Measurements from ENCODE around the gene APLP2.

The APLP2 gene

GRCh38 chr11:130023204-130023603, 46.5 kb upstream of the APLP2 start:
- H4K8ac ChIP-seq (ENCODE audit: low read length): no peak overlapping the region
- H3K23ac ChIP-seq (ENCODE audit: low read length in 2 of 2): no peak overlapping the region
- no peak overlapping the region for H2BK15ac ChIP-seq (ENCODE audit: low read depth, poor library complexity, severe bottlenecking)
- 0% methylated on average over 2 of the region's 2 CpGs for WGBS
- DNase-seq: peak; percentile 31
- no peaks in the 10 kb centered on the region for H3K79me1 ChIP-seq (replicated peaks; ENCODE audit: low read length, poor library complexity, severe bottlenecking)
- no peak overlapping the region for H3K4me3 ChIP-seq (ENCODE audit: insufficient read depth in 1 of 2, low read depth in 1 of 2, low read length in 2 of 2)
- H2AK5ac ChIP-seq (ENCODE audit: low read length, severe bottlenecking): no peak overlapping the region
- no peak overlapping the region for H2BK5ac ChIP-seq (ENCODE audit: low read depth, low read length, poor library complexity, severe bottlenecking)
- no peak overlapping the region for H3K4me2 ChIP-seq (ENCODE audit: low read length, poor library complexity, severe bottlenecking)
- no peak overlapping the region for H4K91ac ChIP-seq (ENCODE audit: low read length)
- no peak overlapping the region for H2BK120ac ChIP-seq (ENCODE audit: low read depth, low read length)
- peaks cover 10% of the 10 kb centered on the region for H3K4me1 ChIP-seq (ENCODE audit: control insufficient read depth, insufficient read depth, low read depth, low read length)
- no peaks in the 10 kb centered on the region for H3K27me3 ChIP-seq (ENCODE audit: control insufficient read depth in 1 of 2, insufficient read depth in 1 of 2, low read length in 2 of 2)
- H3K9ac ChIP-seq (ENCODE audit: low read length): no peak overlapping the region
- H3K4ac ChIP-seq (ENCODE audit: low read depth in 1 of 2, low read length in 2 of 2): no peak overlapping the region
- H3K36me3 ChIP-seq (ENCODE audit: control insufficient read depth in 1 of 2, insufficient read depth in 2 of 2, low read depth in 1 of 2, low read length in 2 of 2): no peaks in the 10 kb centered on the region
- peak overlapping the region; percentile 79 for H3K27ac ChIP-seq (ENCODE audit: low read length, poor library complexity, severe bottlenecking)
- no peak overlapping the region for H3K18ac ChIP-seq (ENCODE audit: low read depth in 1 of 2, low read length in 2 of 2)
- H3K9me3 ChIP-seq (ENCODE audit: control insufficient read depth, low read length): no peaks in the 10 kb centered on the region
- H3K14ac ChIP-seq (ENCODE audit: low read length in 2 of 2): no peak overlapping the region
- no peak overlapping the region for H2BK12ac ChIP-seq (ENCODE audit: low read length in 2 of 2)
- H2AFZ ChIP-seq (ENCODE audit: low read depth, low read length): no peak overlapping the region

- Histone ChIP-seq H3K4me2 (ENCODE audit: low read length, poor library complexity, severe bottlenecking) (no peak overlapping the region), H2BK15ac (ENCODE audit: low read depth, poor library complexity, severe bottlenecking) (no peak overlapping the region), H3K27me3 (ENCODE audit: control insufficient read depth in 1 of 2, insufficient read depth in 1 of 2, low read length in 2 of 2) (no peaks in the 10 kb centered on the region), H2BK12ac (ENCODE audit: low read length in 2 of 2) (no peak overlapping the region), H3K9ac (ENCODE audit: low read length) (no peak overlapping the region), H2BK120ac (ENCODE audit: low read depth, low read length) (no peak overlapping the region), H3K4me3 (ENCODE audit: insufficient read depth in 1 of 2, low read depth in 1 of 2, low read length in 2 of 2) (no peak overlapping the region), H4K91ac (ENCODE audit: low read length) (no peak overlapping the region), H3K79me1 (replicated peaks; ENCODE audit: low read length, poor library complexity, severe bottlenecking) (no peaks in the 10 kb centered on the region), H3K27ac (ENCODE audit: low read length, poor library complexity, severe bottlenecking) (no peak overlapping the region), H2AFZ (ENCODE audit: low read depth, low read length) (no peak overlapping the region), H2AK5ac (ENCODE audit: low read length, severe bottlenecking) (no peak overlapping the region), H4K8ac (ENCODE audit: low read length) (no peak overlapping the region), H3K4me1 (ENCODE audit: control insufficient read depth, insufficient read depth, low read depth, low read length) (peaks cover 12% of the 10 kb centered on the region), H3K14ac (ENCODE audit: low read length in 2 of 2) (no peak overlapping the region), H3K4ac (ENCODE audit: low read depth in 1 of 2, low read length in 2 of 2) (no peak overlapping the region), H2BK5ac (ENCODE audit: low read depth, low read length, poor library complexity, severe bottlenecking) (no peak overlapping the region), H3K18ac (ENCODE audit: low read depth in 1 of 2, low read length in 2 of 2) (no peak overlapping the region), H3K9me3 (ENCODE audit: control insufficient read depth, low read length) (no peaks in the 10 kb centered on the region), H3K23ac (ENCODE audit: low read length in 2 of 2) (no peak overlapping the region), H3K36me3 (ENCODE audit: control insufficient read depth in 1 of 2, insufficient read depth in 2 of 2, low read depth in 1 of 2, low read length in 2 of 2) (no peaks in the 10 kb centered on the region)
- no peak for DNase-seq
- WGBS: 100% methylated on average over 1 of the region's 1 CpG
Observed at GRCh38 chr11:130024361-130024760, 45.3 kb upstream of the APLP2 start.

- Histone ChIP-seq H3K23ac (ENCODE audit: low read length in 2 of 2) (no peak overlapping the region), H3K4ac (ENCODE audit: low read depth in 1 of 2, low read length in 2 of 2) (no peak overlapping the region), H4K91ac (ENCODE audit: low read length) (no peak overlapping the region), H3K79me1 (replicated peaks; ENCODE audit: low read length, poor library complexity, severe bottlenecking) (no peaks in the 10 kb centered on the region), H2AK5ac (ENCODE audit: low read length, severe bottlenecking) (no peak overlapping the region), H2BK120ac (ENCODE audit: low read depth, low read length) (no peak overlapping the region), H3K4me3 (ENCODE audit: insufficient read depth in 1 of 2, low read depth in 1 of 2, low read length in 2 of 2) (no peak overlapping the region), H3K9me3 (ENCODE audit: control insufficient read depth, low read length) (no peaks in the 10 kb centered on the region), H2BK15ac (ENCODE audit: low read depth, poor library complexity, severe bottlenecking) (no peak overlapping the region), H3K36me3 (ENCODE audit: control insufficient read depth in 1 of 2, insufficient read depth in 2 of 2, low read depth in 1 of 2, low read length in 2 of 2) (no peaks in the 10 kb centered on the region), H3K27ac (ENCODE audit: low read length, poor library complexity, severe bottlenecking) (no peak overlapping the region), H3K14ac (ENCODE audit: low read length in 2 of 2) (no peak overlapping the region), H3K4me1 (ENCODE audit: control insufficient read depth, insufficient read depth, low read depth, low read length) (peaks cover 12% of the 10 kb centered on the region), H4K8ac (ENCODE audit: low read length) (no peak overlapping the region), H2AFZ (ENCODE audit: low read depth, low read length) (no peak overlapping the region), H3K4me2 (ENCODE audit: low read length, poor library complexity, severe bottlenecking) (no peak overlapping the region), H2BK12ac (ENCODE audit: low read length in 2 of 2) (no peak overlapping the region), H3K27me3 (ENCODE audit: control insufficient read depth in 1 of 2, insufficient read depth in 1 of 2, low read length in 2 of 2) (no peaks in the 10 kb centered on the region), H3K9ac (ENCODE audit: low read length) (no peak overlapping the region), H3K18ac (ENCODE audit: low read depth in 1 of 2, low read length in 2 of 2) (no peak overlapping the region), H2BK5ac (ENCODE audit: low read depth, low read length, poor library complexity, severe bottlenecking) (no peak overlapping the region)
- 100% methylated on average over 1 of the region's 1 CpG for WGBS
- DNase-seq: no peak
Observed at GRCh38 chr11:130025371-130025770, 44.3 kb upstream of the APLP2 start.

- no peak overlapping the region for H3K4ac ChIP-seq (ENCODE audit: low read depth in 1 of 2, low read length in 2 of 2)
- H3K4me2 ChIP-seq (ENCODE audit: low read length, poor library complexity, severe bottlenecking): no peak overlapping the region
- H3K27me3 ChIP-seq (ENCODE audit: control insufficient read depth in 1 of 2, insufficient read depth in 1 of 2, low read length in 2 of 2): no peaks in the 10 kb centered on the region
- H3K9ac ChIP-seq (ENCODE audit: low read length): no peak overlapping the region
- H3K36me3 ChIP-seq (ENCODE audit: control insufficient read depth in 1 of 2, insufficient read depth in 2 of 2, low read depth in 1 of 2, low read length in 2 of 2): peaks cover 0 to 3% of the 10 kb centered on the region in 2 experiments
- no peak overlapping the region for H2AK5ac ChIP-seq (ENCODE audit: low read length, severe bottlenecking)
- no peak overlapping the region for H3K23ac ChIP-seq (ENCODE audit: low read length in 2 of 2)
- no peak overlapping the region for H2BK12ac ChIP-seq (ENCODE audit: low read length in 2 of 2)
- no peak overlapping the region for H2AFZ ChIP-seq (ENCODE audit: low read depth, low read length)
- no peak for DNase-seq
- no peaks in the 10 kb centered on the region for H3K9me3 ChIP-seq (ENCODE audit: control insufficient read depth, low read length)
- no peak overlapping the region for H4K8ac ChIP-seq (ENCODE audit: low read length)
- peaks cover 3% of the 10 kb centered on the region for H3K4me1 ChIP-seq (ENCODE audit: control insufficient read depth, insufficient read depth, low read depth, low read length)
- no peaks in the 10 kb centered on the region for H3K79me1 ChIP-seq (replicated peaks; ENCODE audit: low read length, poor library complexity, severe bottlenecking)
- no peak overlapping the region for H3K18ac ChIP-seq (ENCODE audit: low read depth in 1 of 2, low read length in 2 of 2)
- H4K91ac ChIP-seq (ENCODE audit: low read length): no peak overlapping the region
- no peak overlapping the region for H2BK5ac ChIP-seq (ENCODE audit: low read depth, low read length, poor library complexity, severe bottlenecking)
- H2BK120ac ChIP-seq (ENCODE audit: low read depth, low read length): no peak overlapping the region
- no peak overlapping the region for H3K4me3 ChIP-seq (ENCODE audit: insufficient read depth in 1 of 2, low read depth in 1 of 2, low read length in 2 of 2)
- H3K14ac ChIP-seq (ENCODE audit: low read length in 2 of 2): no peak overlapping the region
- H3K27ac ChIP-seq (ENCODE audit: low read length, poor library complexity, severe bottlenecking): no peak overlapping the region
- 88% methylated on average over 2 of the region's 3 CpGs for WGBS
- no peak overlapping the region for H2BK15ac ChIP-seq (ENCODE audit: low read depth, poor library complexity, severe bottlenecking)
Observed at GRCh38 chr11:130029137-130029536, 40.6 kb upstream of the APLP2 start.
